Left ventricle myocardium inferior (tissue), 1 donor: ENCODE measurements around the gene DELE1. TPM values are rescaled to one million over a fixed set of nuclear protein-coding genes. Genes with fewer than 3 reads are reported as not detected.
A peak's percentile ranks its signal among the peaks of the same experiment; 100 is the strongest.

Experiments used
- DNase-seq: peaks from one replicate; pipeline ENCODE4 v3.0.0-alpha.2; 2020
- H3K27ac ChIP-seq: fragments of 200-600 bp; replicated peaks from 2 replicates; pipeline ENCODE4 v1.8.0; 2021
- H3K27me3 ChIP-seq: fragments of 200-600 bp; 2 replicates; pipeline ENCODE4 v1.8.0; 2021; ENCODE audit warnings: low read depth
- H3K36me3 ChIP-seq: fragments of 200-600 bp; 2 replicates; pipeline ENCODE4 v1.8.0; 2021
- H3K4me1 ChIP-seq: fragments of 200-600 bp; 2 replicates; pipeline ENCODE4 v1.8.0; 2021
- H3K4me3 ChIP-seq: fragments of 200-600 bp; 2 replicates; pipeline ENCODE4 v1.8.0; 2021; ENCODE audit warnings: mild to moderate bottlenecking, moderate library complexity
- H3K9me3 ChIP-seq: fragments of 200-600 bp; replicated peaks from 2 replicates; pipeline ENCODE4 v1.8.0; 2021
- intact Hi-C: fragments of 100-400 bp; cut with micrococcal nuclease; formaldehyde crosslinking; loops from one replicate; pipeline ENCODE4 v1.11.0; 2022
- total RNA-seq: library from RNA; stranded (reverse); fragmentation: NEBNext Ultra II Directional; extraction: Animal tissue kit (Norgen Biotek cat#: 25700); gene quantifications from one replicate; pipeline ENCODE4 v1.2.1, GENCODE V29; 2021
- TF ChIP-seq, protein P1 (sequence below): fragments of 200-600 bp; IDR thresholded peaks from 2 replicates; pipeline ENCODE4 v1.8.0; 2021; ENCODE audit warnings: antibody characterized with exemption, mild to moderate bottlenecking, borderline replicate concordance
- donor health status: DM: no; HTN: yes; CAD: no; lungs with severe emphysema.

DELE1 gene
- total RNA-seq, 1 donor from 2014 or later: 125 TPM

DNA sequence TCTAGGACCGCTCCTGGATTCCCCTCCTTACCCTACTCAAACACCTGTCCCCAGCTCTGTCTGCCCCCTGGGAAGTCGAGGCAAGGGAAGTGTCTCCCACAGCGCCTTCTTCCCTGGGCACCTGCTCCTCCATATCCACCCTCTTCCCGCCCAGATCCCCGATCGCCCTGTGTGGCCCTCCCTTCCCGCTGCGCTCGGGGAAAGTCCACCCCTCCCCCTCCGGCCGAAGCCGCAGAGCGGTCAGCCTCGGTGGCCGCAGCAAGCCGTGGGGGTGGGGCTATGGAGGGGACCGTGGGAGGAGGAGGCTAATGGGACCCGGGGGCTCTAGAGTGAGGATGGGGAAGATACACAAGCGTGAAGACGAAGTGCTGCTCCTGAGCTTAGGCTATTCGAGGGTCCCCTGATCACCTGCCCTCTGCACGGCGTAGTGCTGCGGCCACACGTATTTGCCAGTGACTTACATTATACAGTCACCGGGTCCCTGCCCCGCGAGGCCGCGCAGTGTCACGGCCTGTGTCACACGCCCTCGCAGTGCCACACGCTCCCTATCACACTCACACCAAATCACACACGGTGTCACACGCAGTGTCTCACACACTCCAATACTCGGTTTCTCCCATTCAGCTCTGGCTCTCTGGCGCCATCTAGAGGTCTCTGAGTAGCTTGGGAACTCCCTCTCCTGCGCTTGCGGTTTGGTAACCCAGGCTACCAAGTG lies 44.8 kb upstream of the DELE1 start:
- DNase-seq: peak; percentile 86
- H3K27me3 ChIP-seq: peaks cover 83% of the 10 kb centered on the region
- intact Hi-C loops: loop anchor here (10.0 kb wide), 1 partner anchor 174 kb away; no protein-coding TSS in a partner anchor

DNA sequence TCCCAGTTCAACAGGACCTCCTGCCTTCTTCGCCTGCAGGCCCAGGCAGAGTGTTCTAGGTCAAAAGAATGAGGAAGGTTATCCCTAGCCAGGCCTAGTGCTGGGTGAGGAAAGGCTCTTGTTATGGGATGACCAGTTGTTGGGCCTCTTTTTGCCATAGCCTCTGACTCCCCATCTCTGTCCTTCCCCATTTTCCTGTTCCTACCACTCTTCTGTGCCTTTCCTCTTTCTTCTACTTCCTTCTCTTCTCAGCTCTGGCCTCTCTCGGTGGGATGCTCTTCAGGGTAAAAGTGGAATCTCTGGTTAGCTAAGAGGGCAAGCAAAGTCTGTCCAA lies 44.3 kb upstream of the DELE1 start:
- TF ChIP-seq, protein P1, sequence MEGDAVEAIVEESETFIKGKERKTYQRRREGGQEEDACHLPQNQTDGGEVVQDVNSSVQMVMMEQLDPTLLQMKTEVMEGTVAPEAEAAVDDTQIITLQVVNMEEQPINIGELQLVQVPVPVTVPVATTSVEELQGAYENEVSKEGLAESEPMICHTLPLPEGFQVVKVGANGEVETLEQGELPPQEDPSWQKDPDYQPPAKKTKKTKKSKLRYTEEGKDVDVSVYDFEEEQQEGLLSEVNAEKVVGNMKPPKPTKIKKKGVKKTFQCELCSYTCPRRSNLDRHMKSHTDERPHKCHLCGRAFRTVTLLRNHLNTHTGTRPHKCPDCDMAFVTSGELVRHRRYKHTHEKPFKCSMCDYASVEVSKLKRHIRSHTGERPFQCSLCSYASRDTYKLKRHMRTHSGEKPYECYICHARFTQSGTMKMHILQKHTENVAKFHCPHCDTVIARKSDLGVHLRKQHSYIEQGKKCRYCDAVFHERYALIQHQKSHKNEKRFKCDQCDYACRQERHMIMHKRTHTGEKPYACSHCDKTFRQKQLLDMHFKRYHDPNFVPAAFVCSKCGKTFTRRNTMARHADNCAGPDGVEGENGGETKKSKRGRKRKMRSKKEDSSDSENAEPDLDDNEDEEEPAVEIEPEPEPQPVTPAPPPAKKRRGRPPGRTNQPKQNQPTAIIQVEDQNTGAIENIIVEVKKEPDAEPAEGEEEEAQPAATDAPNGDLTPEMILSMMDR: peak; percentile 37
- no peak for DNase-seq
- Histone ChIP-seq H3K4me3 (peak overlapping the region; percentile 83), H3K9me3 (no peaks in the 10 kb centered on the region), H3K36me3 (no peaks in the 10 kb centered on the region), H3K27me3 (peaks cover 83% of the 10 kb centered on the region), H3K4me1 (peaks cover 90% of the 10 kb centered on the region), H3K27ac (peak overlapping the region; percentile 95)
- intact Hi-C loops: loop anchor here (10.0 kb wide), 1 partner anchor 175 kb away; no protein-coding TSS in a partner anchor

More for the DNA sequence above, 44.8 kb upstream of the DELE1 start:
- Histone ChIP-seq H3K4me3 (peak overlapping the region; percentile 83), H3K36me3 (no peaks in the 10 kb centered on the region), H3K4me1 (peaks cover 95% of the 10 kb centered on the region), H3K27ac (peak overlapping the region; percentile 95), H3K9me3 (no peaks in the 10 kb centered on the region)
- TF ChIP-seq, protein P1: peak; percentile 98

DNA sequence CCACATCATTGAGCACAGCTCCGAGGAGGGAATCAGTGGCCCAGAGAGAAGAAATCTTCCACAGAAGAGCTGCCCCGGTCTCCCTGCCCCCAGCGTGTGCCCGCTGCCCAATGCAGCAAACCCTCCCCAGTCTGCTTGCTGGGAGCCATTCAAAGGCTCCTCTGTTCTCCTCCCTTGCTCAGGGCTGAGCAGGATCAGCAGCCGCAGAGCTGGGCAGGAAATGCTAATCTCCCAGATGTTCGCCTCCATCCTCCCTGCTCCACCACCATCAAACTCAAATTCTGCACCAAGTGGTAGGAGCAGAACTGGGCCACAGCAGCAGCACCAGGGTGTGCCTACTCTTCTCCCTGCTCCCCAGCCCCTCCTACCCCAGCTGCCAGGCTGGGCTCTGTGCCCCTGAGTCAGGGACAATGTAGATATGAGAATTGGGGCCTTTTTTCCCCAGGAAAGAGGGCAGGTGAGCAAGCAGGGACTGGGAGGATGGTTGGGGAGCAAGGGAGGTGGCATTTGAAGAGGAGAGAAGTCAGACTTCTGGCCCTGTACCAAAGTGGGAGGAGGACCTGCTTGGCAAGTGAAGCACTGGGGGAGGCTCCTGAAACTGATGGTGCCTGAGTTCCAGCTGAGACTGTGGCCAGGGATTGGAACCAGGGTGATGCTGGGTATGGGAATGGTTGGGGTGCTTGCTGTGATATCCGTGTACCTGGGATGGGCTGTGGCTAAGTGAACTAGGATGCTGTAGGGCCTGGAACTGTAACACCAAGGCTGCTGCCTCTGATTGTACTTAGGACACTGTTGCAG lies 43.5 kb upstream of the DELE1 start:
- Histone ChIP-seq H3K27ac (peak overlapping the region; percentile 95), H3K27me3 (peaks cover 83% of the 10 kb centered on the region), H3K9me3 (no peaks in the 10 kb centered on the region), H3K36me3 (no peaks in the 10 kb centered on the region), H3K4me1 (peaks cover 82% of the 10 kb centered on the region), H3K4me3 (peak overlapping the region; percentile 9)
- DNase-seq: no peak
- TF ChIP-seq, protein P1: no peak
- intact Hi-C loops: loop anchor here (10.0 kb wide), 1 partner anchor 175 kb away; no protein-coding TSS in a partner anchor

DNA sequence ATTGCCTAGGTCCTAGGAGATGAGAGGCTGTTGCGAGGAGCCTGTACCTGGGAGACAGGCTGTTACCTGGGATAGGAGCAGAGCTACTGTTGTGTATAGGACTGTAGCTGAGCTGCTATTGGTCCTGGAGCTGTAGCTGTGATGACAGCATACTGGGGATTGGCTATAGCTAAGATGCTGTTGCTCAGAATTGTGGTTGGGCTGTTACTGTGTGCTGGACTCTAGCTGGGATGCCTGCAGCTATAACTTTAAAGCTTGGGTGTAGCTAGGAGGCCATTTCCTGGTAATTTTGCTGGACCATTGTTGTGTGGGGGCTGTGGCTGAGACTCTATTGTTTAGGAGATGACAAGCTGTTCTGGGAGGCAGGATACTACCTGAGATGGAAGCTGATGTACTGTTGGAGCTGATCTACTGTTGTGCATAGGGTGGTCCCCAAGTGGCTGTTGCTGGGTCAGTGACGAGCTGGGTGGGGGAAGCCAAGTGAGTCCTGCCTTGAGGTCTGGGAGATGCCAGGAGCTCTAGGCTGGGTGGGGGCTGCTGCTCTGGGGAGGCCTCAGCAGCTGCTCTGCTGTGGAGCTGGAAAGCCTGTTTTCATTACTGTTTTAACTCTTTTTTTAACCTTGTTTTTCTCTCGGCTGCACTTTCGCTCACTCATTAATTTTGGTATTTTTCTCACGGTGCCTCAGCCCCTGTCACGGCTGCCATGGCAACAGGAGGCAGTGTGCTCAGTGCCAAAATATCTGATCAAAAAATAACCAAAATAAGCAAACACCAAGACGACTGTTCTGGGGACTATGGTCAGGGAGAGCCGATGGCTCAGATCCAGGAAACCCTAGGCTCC lies 42.5 kb upstream of the DELE1 start:
- intact Hi-C loops: no loop called here
- Histone ChIP-seq H3K27me3 (peaks cover 81% of the 10 kb centered on the region), H3K4me1 (peaks cover 72% of the 10 kb centered on the region), H3K27ac (peak overlapping the region; percentile 95), H3K4me3 (peak overlapping the region; percentile 29), H3K36me3 (no peaks in the 10 kb centered on the region), H3K9me3 (no peaks in the 10 kb centered on the region)
- peak; percentile 55 for DNase-seq
- TF ChIP-seq, protein P1: no peak

DNA sequence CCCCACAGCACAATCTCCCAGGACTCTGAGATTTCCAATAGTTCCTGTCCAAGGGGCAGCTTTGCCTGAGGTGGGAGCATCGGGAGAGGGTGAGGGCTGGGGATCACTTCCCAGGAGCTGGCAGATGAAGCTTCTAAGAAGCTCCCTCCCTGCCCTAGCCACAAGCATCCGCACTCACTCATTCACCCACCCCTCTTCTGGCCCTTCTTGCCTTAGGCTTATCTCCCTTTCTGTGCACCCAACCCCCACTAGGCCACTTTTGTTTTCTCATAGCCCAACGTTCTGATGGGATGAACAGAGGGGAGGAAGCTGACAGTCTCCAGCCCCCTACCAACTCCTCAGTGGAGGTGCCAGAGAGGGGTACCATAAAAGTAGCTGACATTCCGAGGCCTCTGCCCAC lies 41.8 kb upstream of the DELE1 start:
- peak overlapping the region; percentile 95 for H3K27ac ChIP-seq
- H3K4me1 ChIP-seq: peaks cover 65% of the 10 kb centered on the region
- TF ChIP-seq, protein P1: no peak
- no peak for DNase-seq
- H3K9me3 ChIP-seq: no peaks in the 10 kb centered on the region
- peaks cover 74% of the 10 kb centered on the region for H3K27me3 ChIP-seq
- intact Hi-C loops: no loop called here
- H3K4me3 ChIP-seq: peak overlapping the region; percentile 29
- H3K36me3 ChIP-seq: no peaks in the 10 kb centered on the region
